Measurements from ENCODE around the gene PIGQ. TPM values are rescaled to one million over a fixed set of nuclear protein-coding genes. Genes with fewer than 3 reads are reported as not detected.
A peak's percentile ranks its signal among the peaks of the same experiment; 100 is the strongest.

The PIGQ gene
- total RNA-seq, 1 experiment from 2014 or later = 83.5 TPM

- H3K4me1 ChIP-seq (ENCODE audit: control insufficient read depth, insufficient read depth, low read length) = peaks cover 37% of the 10 kb centered on the region
- in situ Hi-C loops (cut with HindIII; ENCODE audit: low pct_unique_long_range_greater_than_20kb, low sequenced_read_pairs) = no loop called here
- no peak for TF ChIP-seq CTCF (IDR thresholded peaks at IDR 0.05)
- TF ChIP-seq TCF7L2 (IDR thresholded peaks at IDR 0.05; ENCODE audit: low read depth, low read length) = no peak
- no peak for TF ChIP-seq SIN3A (IDR thresholded peaks at IDR 0.05; ENCODE audit: borderline replicate concordance, insufficient read depth, low read depth, low read length)
- no peak for TF ChIP-seq POLR2AphosphoS5 (IDR thresholded peaks at IDR 0.05; ENCODE audit: low read depth, low read length)
- TF ChIP-seq, protein P1, sequence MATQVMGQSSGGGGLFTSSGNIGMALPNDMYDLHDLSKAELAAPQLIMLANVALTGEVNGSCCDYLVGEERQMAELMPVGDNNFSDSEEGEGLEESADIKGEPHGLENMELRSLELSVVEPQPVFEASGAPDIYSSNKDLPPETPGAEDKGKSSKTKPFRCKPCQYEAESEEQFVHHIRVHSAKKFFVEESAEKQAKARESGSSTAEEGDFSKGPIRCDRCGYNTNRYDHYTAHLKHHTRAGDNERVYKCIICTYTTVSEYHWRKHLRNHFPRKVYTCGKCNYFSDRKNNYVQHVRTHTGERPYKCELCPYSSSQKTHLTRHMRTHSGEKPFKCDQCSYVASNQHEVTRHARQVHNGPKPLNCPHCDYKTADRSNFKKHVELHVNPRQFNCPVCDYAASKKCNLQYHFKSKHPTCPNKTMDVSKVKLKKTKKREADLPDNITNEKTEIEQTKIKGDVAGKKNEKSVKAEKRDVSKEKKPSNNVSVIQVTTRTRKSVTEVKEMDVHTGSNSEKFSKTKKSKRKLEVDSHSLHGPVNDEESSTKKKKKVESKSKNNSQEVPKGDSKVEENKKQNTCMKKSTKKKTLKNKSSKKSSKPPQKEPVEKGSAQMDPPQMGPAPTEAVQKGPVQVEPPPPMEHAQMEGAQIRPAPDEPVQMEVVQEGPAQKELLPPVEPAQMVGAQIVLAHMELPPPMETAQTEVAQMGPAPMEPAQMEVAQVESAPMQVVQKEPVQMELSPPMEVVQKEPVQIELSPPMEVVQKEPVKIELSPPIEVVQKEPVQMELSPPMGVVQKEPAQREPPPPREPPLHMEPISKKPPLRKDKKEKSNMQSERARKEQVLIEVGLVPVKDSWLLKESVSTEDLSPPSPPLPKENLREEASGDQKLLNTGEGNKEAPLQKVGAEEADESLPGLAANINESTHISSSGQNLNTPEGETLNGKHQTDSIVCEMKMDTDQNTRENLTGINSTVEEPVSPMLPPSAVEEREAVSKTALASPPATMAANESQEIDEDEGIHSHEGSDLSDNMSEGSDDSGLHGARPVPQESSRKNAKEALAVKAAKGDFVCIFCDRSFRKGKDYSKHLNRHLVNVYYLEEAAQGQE (IDR thresholded peaks at IDR 0.05; ENCODE audit: insufficient read depth in 1 of 2, low read depth in 2 of 2, low read length in 1 of 2) = no peak
- CTCF ChIA-PET = no interaction called here
- H3K9me3 ChIP-seq (ENCODE audit: control insufficient read depth, insufficient read depth, low read depth, low read length) = no peaks in the 10 kb centered on the region
- H3K4me3 ChIP-seq (ENCODE audit: low read depth in 2 of 2, low read length in 2 of 2) = peak overlapping the region; percentile 65 to 78
- peak overlapping the region; percentile 20 for H3K27ac ChIP-seq (ENCODE audit: low read length)
- H3K36me3 ChIP-seq (ENCODE audit: control insufficient read depth, insufficient read depth, low read length) = no peaks in the 10 kb centered on the region
- BruUV-seq (replicated peaks) = no TSS peak
- DNase-seq (ENCODE audit: low read depth, low spot score) (no peak), ATAC-seq (no peak)
- intact Hi-C loops (cut with micrococcal nuclease; ENCODE audit: unreplicated experiment) = no loop called here
- POLR2A ChIA-PET = no interaction called here
- H3K27me3 ChIP-seq (ENCODE audit: control insufficient read depth, insufficient read depth, low read length) = no peaks in the 10 kb centered on the region
Measured at GRCh38 chr16:591231-591630, 21.5 kb downstream of the PIGQ start.

GRCh38 chr16:591892-592517 is 22.2 kb downstream of the PIGQ start:
- intact Hi-C loops (cut with micrococcal nuclease; ENCODE audit: unreplicated experiment) (no loop called here), in situ Hi-C loops (cut with HindIII; ENCODE audit: low pct_unique_long_range_greater_than_20kb, low sequenced_read_pairs) (no loop called here)
- Histone ChIP-seq H3K27me3 (ENCODE audit: control insufficient read depth, insufficient read depth, low read length) (no peaks in the 10 kb centered on the region), H3K4me1 (ENCODE audit: control insufficient read depth, insufficient read depth, low read length) (peaks cover 30% of the 10 kb centered on the region), H3K27ac (ENCODE audit: low read length) (no peak overlapping the region), H3K36me3 (ENCODE audit: control insufficient read depth, insufficient read depth, low read length) (no peaks in the 10 kb centered on the region), H3K4me3 (ENCODE audit: low read depth in 2 of 2, low read length in 2 of 2) (no peak overlapping the region; a peak in 1 of 4 replicates), H3K9me3 (ENCODE audit: control insufficient read depth, insufficient read depth, low read depth, low read length) (no peaks in the 10 kb centered on the region)
- ATAC-seq (no peak), DNase-seq (ENCODE audit: low read depth, low spot score) (no peak)
- POLR2A ChIA-PET = no interaction called here
- CTCF ChIA-PET = no interaction called here
- BruUV-seq (replicated peaks) = no TSS peak
- TF ChIP-seq CTCF (IDR thresholded peaks at IDR 0.05) (no peak), POLR2AphosphoS5 (IDR thresholded peaks at IDR 0.05; ENCODE audit: low read depth, low read length) (no peak), TCF7L2 (IDR thresholded peaks at IDR 0.05; ENCODE audit: low read depth, low read length) (no peak), SIN3A (IDR thresholded peaks at IDR 0.05; ENCODE audit: borderline replicate concordance, insufficient read depth, low read depth, low read length) (no peak)
- TF ChIP-seq, protein P1 (IDR thresholded peaks at IDR 0.05; ENCODE audit: insufficient read depth in 1 of 2, low read depth in 2 of 2, low read length in 1 of 2) = no peak
